Muscle layer of duodenum (tissue), 2 donors: ENCODE data around the gene CNPY4.

Experiments used
- H3K27ac ChIP-seq: one replicate; pipeline ENCODE4 v1.7.0; 2013; ENCODE audit warnings: mild to moderate bottlenecking, low read length
- H3K27me3 ChIP-seq: one replicate; pipeline ENCODE4 v1.7.0; 2013; ENCODE audit warnings: low read depth, mild to moderate bottlenecking, control low read depth, low read length
- H3K36me3 ChIP-seq, 2 donors: one replicate each; pipeline ENCODE4 v1.7.0; 2013; ENCODE audit warnings: low read length in 2 of 2, control low read depth in 1 of 2, mild to moderate bottlenecking in 1 of 2; ENCODE audit not compliant: insufficient read depth in 2 of 2, control insufficient read depth in 1 of 2
- H3K4me1 ChIP-seq, 2 donors: one replicate each; pipeline ENCODE4 v1.7.0; 2013; ENCODE audit warnings: low read length in 2 of 2, mild to moderate bottlenecking in 2 of 2, control low read depth in 1 of 2, moderate library complexity in 1 of 2; ENCODE audit not compliant: insufficient read depth in 2 of 2, control insufficient read depth in 1 of 2
- H3K4me3 ChIP-seq, 2 donors: one replicate each; pipeline ENCODE4 v1.7.0; 2013; ENCODE audit warnings: low read length in 2 of 2, low read depth in 1 of 2, mild to moderate bottlenecking in 1 of 2
- H3K9me3 ChIP-seq, 2 donors: one replicate each; pipeline ENCODE4 v1.7.0; 2013; ENCODE audit warnings: low read length in 2 of 2, control low read depth in 1 of 2, mild to moderate bottlenecking in 1 of 2; ENCODE audit not compliant: control insufficient read depth in 1 of 2
- donor health status: healthy.

CNPY4 gene

DNA sequence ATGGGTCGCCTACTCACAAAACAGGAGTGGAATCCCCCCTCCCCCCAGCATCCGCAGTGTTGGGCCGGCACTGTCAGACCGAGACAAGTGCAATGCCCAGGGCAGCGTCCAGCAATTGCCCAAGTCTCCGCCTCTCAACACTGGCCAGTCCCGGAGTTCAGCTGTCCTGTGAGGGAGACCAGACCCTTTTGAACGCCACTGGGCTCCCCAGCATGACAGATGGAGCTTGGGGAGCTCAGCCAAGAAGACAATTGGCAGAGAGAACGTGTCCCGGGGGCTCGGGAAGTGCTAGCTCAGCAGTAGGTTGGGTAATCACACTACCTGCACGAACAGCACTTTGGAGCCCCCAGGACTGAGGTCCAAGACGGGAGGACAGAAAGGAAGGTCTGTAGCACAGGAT, 25.9 kb upstream of the CNPY4 start:
- H3K4me1 ChIP-seq = peaks cover 5 to 20% of the 10 kb centered on the region in 2 donors
- no peak overlapping the region for H3K27ac ChIP-seq
- H3K4me3 ChIP-seq = no peak overlapping the region
- H3K27me3 ChIP-seq = no peaks in the 10 kb centered on the region
- H3K9me3 ChIP-seq = no peaks in the 10 kb centered on the region
- H3K36me3 ChIP-seq = peaks cover 60 to 79% of the 10 kb centered on the region in 2 donors

DNA sequence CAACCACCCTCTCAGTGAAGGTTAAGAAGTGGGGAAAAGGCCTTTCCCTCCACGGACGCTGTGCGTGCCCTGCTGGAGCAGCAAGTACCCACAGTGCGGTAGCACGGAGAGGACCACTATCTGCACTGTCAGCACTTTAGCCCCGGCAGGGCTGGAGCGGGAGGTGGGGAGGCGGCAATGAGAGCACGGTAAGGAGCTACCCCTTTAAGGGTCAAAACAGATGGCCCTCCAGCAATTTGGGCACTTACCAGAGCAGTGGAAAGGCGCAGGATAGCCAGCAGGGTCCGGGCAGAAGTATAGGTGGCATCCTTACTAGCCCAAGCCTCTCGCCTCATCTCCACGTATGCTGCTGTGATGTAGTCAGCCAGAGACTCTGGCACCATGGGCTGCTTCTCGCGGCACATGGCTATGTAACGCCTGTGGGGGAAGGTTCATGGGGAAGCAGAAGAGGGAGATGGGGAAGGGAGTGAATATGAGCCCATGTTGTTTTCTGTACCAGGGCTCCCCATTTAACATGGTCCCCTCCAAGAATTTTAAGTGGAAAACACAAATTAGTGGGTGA, 25.4 kb upstream of the CNPY4 start:
- H3K9me3 ChIP-seq = no peaks in the 10 kb centered on the region
- H3K27me3 ChIP-seq = no peaks in the 10 kb centered on the region
- H3K36me3 ChIP-seq = peaks cover 65 to 84% of the 10 kb centered on the region in 2 donors
- H3K4me3 ChIP-seq = no peak overlapping the region
- H3K27ac ChIP-seq = no peak overlapping the region
- peaks cover 5 to 23% of the 10 kb centered on the region in 2 donors for H3K4me1 ChIP-seq

DNA sequence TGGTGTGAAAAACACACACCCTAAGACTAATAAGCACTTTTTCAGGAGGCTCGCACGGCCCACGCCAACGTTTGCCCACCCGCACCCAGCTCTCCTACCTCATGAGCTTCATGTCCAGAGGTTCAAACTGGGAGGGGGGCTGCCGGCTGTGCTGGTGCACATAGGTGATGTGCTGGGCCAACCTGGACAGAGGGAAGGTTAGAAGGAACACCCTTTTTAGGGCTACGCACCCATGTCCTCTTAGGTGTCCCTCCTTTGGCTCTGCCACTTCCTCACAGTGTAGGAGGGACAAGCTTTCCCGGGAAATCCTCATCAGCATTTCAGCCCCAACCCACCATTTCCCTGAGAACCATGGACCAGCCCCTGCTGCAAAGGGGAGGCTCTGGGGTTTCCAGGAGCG, 24.1 kb upstream of the CNPY4 start:
- no peak overlapping the region for H3K4me3 ChIP-seq
- H3K27me3 ChIP-seq = no peaks in the 10 kb centered on the region
- H3K9me3 ChIP-seq = no peaks in the 10 kb centered on the region
- peaks cover 71 to 88% of the 10 kb centered on the region in 2 donors for H3K36me3 ChIP-seq
- H3K4me1 ChIP-seq = peaks cover 9 to 25% of the 10 kb centered on the region in 2 donors
- H3K27ac ChIP-seq = no peak overlapping the region

DNA sequence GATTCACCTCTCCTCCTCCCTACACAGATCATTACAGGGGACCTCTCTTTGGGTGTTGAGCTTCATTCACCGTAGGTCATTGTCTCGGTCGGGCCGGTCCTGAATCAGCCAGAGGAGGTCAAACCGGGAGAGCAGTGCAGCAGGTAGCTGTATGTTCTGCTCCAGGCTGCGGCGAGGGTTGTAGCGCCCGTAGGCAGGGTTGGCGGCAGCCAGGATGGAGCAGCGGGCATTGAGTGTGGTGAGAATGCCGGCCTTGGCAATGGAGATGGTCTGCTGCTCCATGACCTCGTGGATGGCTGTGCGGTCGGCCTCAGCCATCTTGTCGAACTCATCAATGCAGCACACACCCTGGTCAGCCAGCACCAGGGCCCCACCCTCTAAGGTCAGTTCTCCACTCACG, 23.7 kb upstream of the CNPY4 start:
- Histone ChIP-seq H3K4me3 (no peak overlapping the region), H3K9me3 (no peaks in the 10 kb centered on the region), H3K36me3 (peaks cover 67 to 84% of the 10 kb centered on the region in 2 donors), H3K27ac (no peak overlapping the region), H3K27me3 (no peaks in the 10 kb centered on the region), H3K4me1 (peaks cover 9 to 25% of the 10 kb centered on the region in 2 donors)

DNA sequence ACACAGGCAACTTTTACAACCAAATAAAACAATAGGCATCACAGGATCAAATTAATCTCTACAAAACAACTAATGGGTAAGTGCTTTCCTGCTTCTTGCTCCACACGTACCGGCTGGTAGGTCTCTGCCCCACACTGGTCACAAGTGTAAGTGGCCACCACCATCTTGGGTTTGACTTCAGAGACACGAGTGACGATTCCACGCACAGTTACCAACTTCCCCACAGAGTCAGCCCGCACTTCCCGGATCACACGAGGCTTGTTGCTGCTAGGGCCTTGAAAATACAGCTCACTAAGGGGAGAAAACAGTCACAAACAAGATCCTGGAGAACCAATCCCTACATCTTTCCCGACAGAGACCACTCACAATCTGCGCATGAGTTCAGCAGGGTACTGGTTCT, 20.5 kb upstream of the CNPY4 start:
- H3K27me3 ChIP-seq = no peaks in the 10 kb centered on the region
- no peak overlapping the region for H3K27ac ChIP-seq
- peaks cover 40 to 63% of the 10 kb centered on the region in 2 donors for H3K36me3 ChIP-seq
- H3K4me1 ChIP-seq = peaks cover 9 to 23% of the 10 kb centered on the region in 2 donors
- H3K4me3 ChIP-seq = peak overlapping the region in 1 of 2 donors; percentile 83
- no peaks in the 10 kb centered on the region for H3K9me3 ChIP-seq

DNA sequence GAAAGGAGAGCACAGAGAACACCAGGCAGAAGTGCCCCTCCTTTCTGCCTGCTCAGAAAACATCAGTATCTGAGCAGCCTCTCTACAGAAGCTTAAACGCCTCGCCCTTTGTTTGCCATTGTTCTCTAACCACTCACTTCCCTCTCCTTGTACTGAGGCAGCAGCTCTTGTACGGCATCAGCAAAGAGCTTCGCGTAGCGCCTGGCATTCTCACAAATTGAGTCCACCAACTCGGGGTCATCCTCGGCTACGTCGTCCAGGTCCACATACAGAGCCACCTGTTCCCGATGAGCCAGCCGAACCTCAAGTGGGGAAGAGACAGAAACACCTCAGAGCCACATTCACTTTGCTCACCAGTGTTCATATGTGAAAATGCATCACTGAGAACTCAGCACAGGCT, 20.0 kb upstream of the CNPY4 start:
- Histone ChIP-seq H3K9me3 (no peaks in the 10 kb centered on the region), H3K36me3 (peaks cover 35 to 59% of the 10 kb centered on the region in 2 donors), H3K27ac (peak overlapping the region; percentile 71), H3K4me1 (peaks cover 9 to 18% of the 10 kb centered on the region in 2 donors), H3K4me3 (peak overlapping the region; percentile 83 to 84), H3K27me3 (no peaks in the 10 kb centered on the region)

DNA sequence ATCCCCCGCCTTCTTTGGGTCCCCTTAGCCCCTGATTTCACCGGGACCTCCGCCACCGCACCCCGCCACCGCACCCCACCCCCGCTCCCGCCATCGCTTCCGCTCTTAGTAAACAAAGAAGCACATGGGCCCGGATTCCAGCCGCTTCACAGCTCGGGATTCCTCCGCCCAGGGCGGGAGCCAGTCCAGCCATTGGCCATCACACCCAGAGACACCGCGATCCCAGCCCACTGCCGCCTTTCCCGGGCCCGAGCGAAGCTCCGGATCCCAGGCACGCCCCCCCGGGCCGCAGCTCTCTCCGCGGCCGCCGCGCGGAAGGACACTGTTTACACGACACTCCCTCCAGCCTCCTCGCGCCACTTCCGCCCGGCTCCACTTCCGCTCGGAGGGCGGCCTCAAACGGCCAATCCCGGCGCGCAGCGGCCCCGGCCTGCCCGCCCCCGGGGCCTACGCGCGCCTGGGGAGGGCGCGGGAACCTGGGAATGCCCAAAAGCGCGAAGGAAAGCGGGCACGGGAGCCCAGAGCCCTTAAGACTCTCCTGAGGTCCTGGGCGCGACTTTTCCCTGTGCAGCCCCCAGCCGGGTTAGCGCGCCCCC, 18.9 kb upstream of the CNPY4 start:
- H3K36me3 ChIP-seq = peaks cover 40 to 59% of the 10 kb centered on the region in 2 donors

DNA sequence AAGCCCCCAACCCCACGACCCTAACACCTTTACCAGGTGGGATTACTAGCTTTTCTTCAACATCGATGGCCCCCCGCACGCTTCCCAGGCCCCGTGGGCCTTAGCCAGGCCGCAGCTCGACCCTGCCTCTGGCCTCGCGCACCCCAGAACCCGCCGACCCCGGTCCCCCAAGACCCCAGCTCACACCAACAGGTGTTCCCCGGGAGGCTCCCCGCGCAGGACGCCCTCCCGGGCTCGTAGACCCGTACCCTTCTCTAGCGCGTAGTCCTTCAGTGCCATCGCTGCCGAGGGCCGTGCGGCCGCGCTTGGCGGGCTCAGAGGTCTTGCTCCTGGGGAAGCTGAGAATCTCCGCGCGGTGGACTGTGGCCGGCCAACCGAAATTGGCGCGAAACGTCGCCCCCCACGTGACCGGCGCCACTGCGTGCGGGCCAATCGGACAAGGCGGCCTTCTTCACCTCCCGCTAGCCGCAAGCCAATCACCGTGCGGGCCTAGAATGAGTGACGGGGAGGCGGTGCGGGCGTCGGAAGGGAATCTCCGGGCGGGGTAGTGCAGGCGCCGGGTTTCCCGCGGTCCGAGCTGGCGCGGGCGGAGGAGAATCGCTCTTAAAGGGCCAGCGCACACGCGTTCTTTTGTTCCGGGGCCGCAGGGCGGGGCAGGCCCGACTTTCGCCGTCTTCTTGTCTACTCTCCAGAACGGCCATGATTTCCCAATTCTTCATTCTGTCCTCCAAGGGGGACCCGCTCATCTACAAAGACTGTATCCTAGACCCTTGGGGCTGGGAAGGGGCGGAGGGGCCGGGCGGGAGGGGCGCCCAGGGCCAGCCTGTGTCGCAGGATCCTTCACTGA, 18.2 kb upstream of the CNPY4 start, which contains the start of the genes AP4M1 and MCM7:
Gene AP4M1, plus strand, starts transcription at position 628 of the 847 bp plus-strand sequence. Its CDS starts 72 bp downstream, at position 700.
Gene MCM7, minus strand, starts transcription at position 382 of the 847 bp plus-strand sequence. Its CDS starts 103 bp downstream, at position 279.
- H3K4me3 ChIP-seq = peak within 1 kb of the TSS; percentile 83 to 84
- peaks cover 34 to 59% of the 10 kb centered on the region in 2 donors for H3K36me3 ChIP-seq
- peak within 1 kb of the TSS; percentile 74 for H3K27ac ChIP-seq
- no peaks in the 10 kb centered on the region for H3K9me3 ChIP-seq
- H3K4me1 ChIP-seq = peaks cover 9 to 18% of the 10 kb centered on the region in 2 donors
- H3K27me3 ChIP-seq = no peaks in the 10 kb centered on the region

More for the DNA sequence above, 18.9 kb upstream of the CNPY4 start:
- Histone ChIP-seq H3K4me3 (peak overlapping the region; percentile 83 to 84), H3K9me3 (no peaks in the 10 kb centered on the region), H3K27ac (peak overlapping the region; percentile 71), H3K4me1 (peaks cover 9 to 18% of the 10 kb centered on the region in 2 donors), H3K27me3 (no peaks in the 10 kb centered on the region)

DNA sequence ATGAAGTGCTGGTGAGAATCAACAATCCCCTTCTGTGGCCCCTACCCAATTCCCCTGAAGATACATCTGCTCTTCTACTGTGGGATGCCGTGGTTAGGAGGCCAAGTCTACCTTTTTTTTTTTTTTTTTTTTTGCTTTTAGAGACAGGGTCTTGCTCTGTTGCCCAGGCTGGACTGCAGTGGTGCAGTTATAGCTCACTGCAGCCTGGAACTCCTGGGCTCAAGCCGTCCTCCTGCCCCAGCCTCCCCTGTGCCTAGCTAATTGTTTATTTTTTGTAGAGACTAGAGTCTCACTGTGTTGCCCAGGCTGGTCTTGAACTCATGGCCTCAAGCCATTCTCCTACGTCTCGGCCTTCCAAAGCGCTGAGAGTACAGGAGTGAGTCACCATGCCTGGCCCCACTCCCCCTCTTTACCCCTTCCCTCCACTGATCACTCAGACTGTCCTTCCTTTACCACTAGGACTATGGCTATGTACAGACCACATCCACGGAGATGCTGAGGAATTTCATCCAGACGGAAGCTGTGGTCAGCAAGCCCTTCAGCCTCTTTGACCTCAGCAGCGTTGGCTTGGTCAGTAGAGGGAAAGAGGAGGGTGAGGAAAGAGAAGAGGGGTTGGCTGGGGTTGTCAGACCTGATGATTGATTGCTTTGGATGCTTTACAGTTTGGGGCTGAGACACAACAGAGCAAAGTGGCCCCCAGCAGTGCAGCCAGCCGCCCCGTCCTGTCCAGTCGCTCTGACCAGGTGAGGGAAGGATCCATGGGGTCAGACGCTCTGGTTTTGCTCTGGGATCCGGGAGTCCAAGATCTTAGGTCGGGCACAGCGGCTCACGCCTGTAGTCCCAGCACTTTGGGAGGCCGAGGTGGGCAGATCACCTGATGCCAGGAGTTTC, 16.2 kb upstream of the CNPY4 start:
- Histone ChIP-seq H3K36me3 (peaks cover 25 to 60% of the 10 kb centered on the region in 2 donors), H3K27ac (no peak overlapping the region), H3K27me3 (no peaks in the 10 kb centered on the region), H3K4me1 (peaks cover 9 to 18% of the 10 kb centered on the region in 2 donors), H3K4me3 (no peak overlapping the region), H3K9me3 (no peaks in the 10 kb centered on the region)

DNA sequence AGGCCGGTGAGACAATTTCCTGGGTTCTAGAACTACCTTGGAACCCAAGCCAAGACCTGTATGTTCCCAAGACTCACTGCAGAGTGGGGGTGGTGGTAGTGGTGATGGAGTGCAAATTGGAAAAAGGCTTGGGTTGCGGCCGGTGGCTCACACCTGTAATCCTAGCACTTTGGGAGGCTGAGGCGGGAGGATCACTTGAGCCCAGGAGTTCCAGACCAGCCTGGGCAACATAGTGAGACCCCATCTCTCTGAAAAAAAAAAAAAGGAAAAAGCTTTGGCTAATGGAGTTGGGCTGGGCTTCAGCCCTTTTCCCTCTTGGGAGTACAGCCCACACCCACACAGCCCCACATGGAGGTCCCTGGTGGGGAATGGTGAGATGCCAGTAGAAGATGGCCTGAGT, 13.9 kb upstream of the CNPY4 start:
- no peak overlapping the region for H3K4me3 ChIP-seq
- H3K9me3 ChIP-seq = no peaks in the 10 kb centered on the region
- H3K27me3 ChIP-seq = no peaks in the 10 kb centered on the region
- peaks cover 18 to 56% of the 10 kb centered on the region in 2 donors for H3K36me3 ChIP-seq
- H3K27ac ChIP-seq = no peak overlapping the region
- H3K4me1 ChIP-seq = peaks cover 0 to 5% of the 10 kb centered on the region in 2 donors
